K562 (cell line): Measurements from ENCODE around the gene ADAMTS2. TPM values are rescaled to one million over a fixed set of nuclear protein-coding genes. Genes with fewer than 3 reads are reported as not detected.

Source experiments
- CBX1 ChIP-seq: sonication (generic); IDR thresholded peaks from 2 replicates; pipeline ENCODE4 v1.6.1; 2016; ENCODE audit warnings: antibody characterized with exemption, low read depth, mild to moderate bottlenecking
- CHD7 ChIP-seq: fragments of 200-600 bp; sonication (generic); IDR thresholded peaks from one replicate; pipeline ENCODE4 v1.6.1; 2012; ENCODE audit warnings: mild to moderate bottlenecking, low read depth, low read length, inconsistent platforms
- CSDE1 ChIP-seq, 2 experiments: fragments of 450-650 bp; IDR thresholded peaks; 2 replicates each; pipeline ENCODE4 v1.6.1; 2016; ENCODE audit warnings: mild to moderate bottlenecking in 1 of 2
- GTF2E2 ChIP-seq: fragments of 200-800 bp; sonication (Bioruptor generic); IDR thresholded peaks from 2 replicates; pipeline ENCODE4 v1.6.1; 2016; ENCODE audit warnings: missing genetic modification characterization, missing compliant biosample characterization
- HNRNPUL1 ChIP-seq: fragments of 200-400 bp; formaldehyde crosslinking; IDR thresholded peaks from 2 replicates; pipeline ENCODE4 v1.6.1; 2017; ENCODE audit warnings: low read length
- PRPF4 ChIP-seq: fragments of 200-400 bp; formaldehyde crosslinking; IDR thresholded peaks from one replicate; pipeline ENCODE4 v1.6.1; 2017; ENCODE audit warnings: low read length, low read depth, mild to moderate bottlenecking; ENCODE audit not compliant: insufficient read depth, poor library complexity, severe bottlenecking
- ZNF354B ChIP-seq: fragments of 250-450 bp; sonication (Bioruptor Pico); IDR thresholded peaks from 2 replicates; pipeline ENCODE4 v1.4.0; 2020
- polyA plus RNA-seq, 8 experiments: library from polyadenylated mRNA; depleted of rRNA in 4 of 8; stranded (reverse) in 5 of 8; unstranded in 3 of 8; fragments of >200 nt; fragmentation: Nextera tagmentation in 2 of 8; fragmentation: Illumina TruSeq in 1 of 8; extraction: Ambion mirVana in 2 of 8; extraction: Trizol in 1 of 8; gene quantifications; 2 replicates each; pipeline versions ENCODE4 v1.2.1 to v1.2.3, GENCODE V29; 2011 to 2014; ENCODE audit warnings: inconsistent platforms in 1 of 8, missing spikeins in 1 of 8
- total RNA-seq, 7 experiments: library from RNA; depleted of rRNA in 6 of 7; stranded (reverse); fragments of >200 nt in 6 of 7; fragmentation: Illumina TruSeq in 2 of 7; extraction: Trizol in 2 of 7; gene quantifications; 2 replicates each; pipeline versions ENCODE4 v1.2.1 to v1.2.3, GENCODE V29; 2011 to 2021; ENCODE audit warnings: low replicate concordance in 1 of 7
- TF ChIP-seq, protein P1 (sequence below): sonication (generic); formaldehyde crosslinking; IDR thresholded peaks from 2 replicates; pipeline ENCODE4 v1.8.1; 2023; ENCODE audit warnings: mild to moderate bottlenecking, missing genetic modification reagents
- TF ChIP-seq, protein P2 (sequence below): fragments of 450-650 bp; IDR thresholded peaks from one replicate; pipeline ENCODE4 v1.6.1; 2018; ENCODE audit warnings: mild to moderate bottlenecking, moderate library complexity; ENCODE audit not compliant: partially characterized antibody

ADAMTS2 gene
- total and polyA plus RNA-seq, 9 of the 15 experiments (the other 6 are each of a cell fraction or from before 2014, with no cell fraction given): not detected

GRCh38 chr5:179148703-179149170 is 196.5 kb downstream of the ADAMTS2 start (continued):
- TF ChIP-seq CHD7: no peak
- TF ChIP-seq PRPF4: no peak
- no peak for TF ChIP-seq GTF2E2 (tag)
- TF ChIP-seq ZNF354B (CRISPR knock-in tag): no peak
- TF ChIP-seq HNRNPUL1: no peak
- TF ChIP-seq CBX1: no peak
- TF ChIP-seq, protein P1, sequence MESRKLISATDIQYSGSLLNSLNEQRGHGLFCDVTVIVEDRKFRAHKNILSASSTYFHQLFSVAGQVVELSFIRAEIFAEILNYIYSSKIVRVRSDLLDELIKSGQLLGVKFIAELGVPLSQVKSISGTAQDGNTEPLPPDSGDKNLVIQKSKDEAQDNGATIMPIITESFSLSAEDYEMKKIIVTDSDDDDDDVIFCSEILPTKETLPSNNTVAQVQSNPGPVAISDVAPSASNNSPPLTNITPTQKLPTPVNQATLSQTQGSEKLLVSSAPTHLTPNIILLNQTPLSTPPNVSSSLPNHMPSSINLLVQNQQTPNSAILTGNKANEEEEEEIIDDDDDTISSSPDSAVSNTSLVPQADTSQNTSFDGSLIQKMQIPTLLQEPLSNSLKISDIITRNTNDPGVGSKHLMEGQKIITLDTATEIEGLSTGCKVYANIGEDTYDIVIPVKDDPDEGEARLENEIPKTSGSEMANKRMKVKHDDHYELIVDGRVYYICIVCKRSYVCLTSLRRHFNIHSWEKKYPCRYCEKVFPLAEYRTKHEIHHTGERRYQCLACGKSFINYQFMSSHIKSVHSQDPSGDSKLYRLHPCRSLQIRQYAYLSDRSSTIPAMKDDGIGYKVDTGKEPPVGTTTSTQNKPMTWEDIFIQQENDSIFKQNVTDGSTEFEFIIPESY (CRISPR knock-in tag): no peak
- no peak for TF ChIP-seq CSDE1 (IDR thresholded peaks at IDR 0.05)
- TF ChIP-seq, protein P2, sequence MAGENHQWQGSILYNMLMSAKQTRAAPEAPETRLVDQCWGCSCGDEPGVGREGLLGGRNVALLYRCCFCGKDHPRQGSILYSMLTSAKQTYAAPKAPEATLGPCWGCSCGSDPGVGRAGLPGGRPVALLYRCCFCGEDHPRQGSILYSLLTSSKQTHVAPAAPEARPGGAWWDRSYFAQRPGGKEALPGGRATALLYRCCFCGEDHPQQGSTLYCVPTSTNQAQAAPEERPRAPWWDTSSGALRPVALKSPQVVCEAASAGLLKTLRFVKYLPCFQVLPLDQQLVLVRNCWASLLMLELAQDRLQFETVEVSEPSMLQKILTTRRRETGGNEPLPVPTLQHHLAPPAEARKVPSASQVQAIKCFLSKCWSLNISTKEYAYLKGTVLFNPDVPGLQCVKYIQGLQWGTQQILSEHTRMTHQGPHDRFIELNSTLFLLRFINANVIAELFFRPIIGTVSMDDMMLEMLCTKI: no peak
